Chondrocyte (in vitro differentiated cells): ENCODE measurements around the gene CCT5. TPM values are rescaled to one million over a fixed set of nuclear protein-coding genes. Genes with fewer than 3 reads are reported as not detected.

Source experiments
- DNase-seq: peaks from one replicate; pipeline ENCODE4 v3.0.0; 2021; ENCODE audit warnings: mixed read lengths, low spot score
- H3K27ac Mint-ChIP-seq: one replicate; pipeline ENCODE4 v1.8.0; 2021; ENCODE audit warnings: mild to moderate bottlenecking, moderate library complexity, mixed read lengths; ENCODE audit not compliant: unreplicated experiment
- H3K27me3 Mint-ChIP-seq: 2 replicates; pipeline ENCODE4 v1.8.0; 2021; ENCODE audit warnings: low read depth, mixed read lengths
- H3K36me3 Mint-ChIP-seq: 2 replicates; pipeline ENCODE4 v1.8.0; 2021; ENCODE audit warnings: low read depth, mixed read lengths
- H3K4me1 Mint-ChIP-seq: 2 replicates; pipeline ENCODE4 v1.8.0; 2021; ENCODE audit warnings: low read depth, mild to moderate bottlenecking, mixed read lengths
- H3K4me3 Mint-ChIP-seq: one replicate; pipeline ENCODE4 v1.8.0; 2021; ENCODE audit warnings: mild to moderate bottlenecking, moderate library complexity, mixed read lengths; ENCODE audit not compliant: unreplicated experiment
- H3K9me3 Mint-ChIP-seq: 2 replicates; pipeline ENCODE4 v1.8.0; 2021; ENCODE audit warnings: low read depth, mixed read lengths
- CTCF ChIP-seq: fragments of 200-600 bp; sonication (generic); IDR thresholded peaks from 2 replicates; pipeline ENCODE4 v1.5.0; 2021; ENCODE audit warnings: antibody characterized with exemption, mild to moderate bottlenecking, moderate library complexity
- total RNA-seq: library from RNA; stranded (reverse); gene quantifications from 3 replicates; pipeline ENCODE4 v1.2.1, GENCODE V29; 2021

Gene CCT5
- total RNA-seq, 1 donor from 2014 or later, result 161 TPM

GRCh38 chr5:10301266-10301665 lies 51.2 kb downstream of the CCT5 start:
- peaks cover 11% of the 10 kb centered on the region for H3K36me3 Mint-ChIP-seq
- H3K9me3 Mint-ChIP-seq, result peaks cover 3% of the 10 kb centered on the region
- no peak for TF ChIP-seq CTCF
- no peak overlapping the region for H3K27ac Mint-ChIP-seq
- no peak overlapping the region for H3K4me3 Mint-ChIP-seq
- peaks cover 24% of the 10 kb centered on the region for H3K4me1 Mint-ChIP-seq
- H3K27me3 Mint-ChIP-seq, result no peaks in the 10 kb centered on the region
- DNase-seq, result no peak

GRCh38 chr5:10301842-10302610 lies 51.9 kb downstream of the CCT5 start:
- Mint-ChIP-seq H3K9me3 (peaks cover 3% of the 10 kb centered on the region), H3K27me3 (no peaks in the 10 kb centered on the region), H3K27ac (no peak overlapping the region), H3K36me3 (peaks cover 9% of the 10 kb centered on the region), H3K4me3 (no peak overlapping the region), H3K4me1 (peaks cover 31% of the 10 kb centered on the region)
- TF ChIP-seq CTCF, result no peak
- no peak for DNase-seq

GRCh38 chr5:10303201-10303600 lies 53.1 kb downstream of the CCT5 start:
- TF ChIP-seq CTCF, result no peak
- Mint-ChIP-seq H3K36me3 (peaks cover 9% of the 10 kb centered on the region), H3K27ac (no peak overlapping the region), H3K4me1 (peaks cover 38% of the 10 kb centered on the region), H3K27me3 (no peaks in the 10 kb centered on the region), H3K9me3 (peaks cover 3% of the 10 kb centered on the region), H3K4me3 (no peak overlapping the region)
- DNase-seq, result no peak

- DNase-seq, result no peak
- Mint-ChIP-seq H3K27me3 (no peaks in the 10 kb centered on the region), H3K27ac (no peak overlapping the region), H3K4me3 (no peak overlapping the region), H3K9me3 (peaks cover 3% of the 10 kb centered on the region), H3K4me1 (peaks cover 40% of the 10 kb centered on the region), H3K36me3 (peaks cover 9% of the 10 kb centered on the region)
- TF ChIP-seq CTCF, result no peak
Observed at GRCh38 chr5:10303699-10304170, 53.7 kb downstream of the CCT5 start.

GRCh38 chr5:10304932-10305331 lies 54.9 kb downstream of the CCT5 start:
- Mint-ChIP-seq H3K27ac (no peak overlapping the region), H3K4me3 (no peak overlapping the region), H3K27me3 (no peaks in the 10 kb centered on the region), H3K9me3 (peaks cover 2% of the 10 kb centered on the region), H3K4me1 (peaks cover 48% of the 10 kb centered on the region), H3K36me3 (peaks cover 2% of the 10 kb centered on the region)
- no peak for DNase-seq
- TF ChIP-seq CTCF, result no peak
